BLaER1 treated with 17β-estradiol and CSF1 and Interleukin-3, amounts not matched to agents 10 nM and 100 nM (cell line): Measurements from ENCODE around the gene ALKBH4.

Experiments used
- H3K27ac ChIP-seq, 11 experiments: shearing (Covaris generic); formaldehyde crosslinking; 2 replicates each; pipeline ENCODE4 v1.8.1; 2022
- H3K27me3 ChIP-seq, 11 experiments: shearing (Covaris generic); formaldehyde crosslinking; 2 replicates each; pipeline ENCODE4 v1.8.1; 2022
- H3K36me3 ChIP-seq, 11 experiments: shearing (Covaris generic); formaldehyde crosslinking; 2 replicates each; pipeline ENCODE4 v1.8.1; 2022
- H3K4me1 ChIP-seq, 10 experiments: shearing (Covaris generic); formaldehyde crosslinking; 2 replicates each; pipeline ENCODE4 v1.8.1; 2022
- H3K4me2 ChIP-seq, 11 experiments: shearing (Covaris generic); formaldehyde crosslinking; 2 replicates each; pipeline ENCODE4 v1.8.1; 2022
- H3K4me3 ChIP-seq, 10 experiments: shearing (Covaris generic); formaldehyde crosslinking; 2 replicates each; pipeline ENCODE4 v1.8.1; 2022
- H3K9ac ChIP-seq, 11 experiments: shearing (Covaris generic); formaldehyde crosslinking; 2 replicates each; pipeline ENCODE4 v1.8.1; 2022
- H3K9me3 ChIP-seq, 11 experiments: shearing (Covaris generic); formaldehyde crosslinking; replicated peaks in 1 of 11; 2 replicates each; pipeline ENCODE4 v1.8.1; 2022
- H4K20me1 ChIP-seq, 11 experiments: shearing (Covaris generic); formaldehyde crosslinking; 2 replicates each; pipeline ENCODE4 v1.8.1; 2022
- Cebpa-rat ChIP-seq, 11 experiments: shearing (Covaris generic); IDR thresholded peaks; 2 replicates each; pipeline ENCODE4 v1.8.1; 2022

Gene ALKBH4

DNA sequence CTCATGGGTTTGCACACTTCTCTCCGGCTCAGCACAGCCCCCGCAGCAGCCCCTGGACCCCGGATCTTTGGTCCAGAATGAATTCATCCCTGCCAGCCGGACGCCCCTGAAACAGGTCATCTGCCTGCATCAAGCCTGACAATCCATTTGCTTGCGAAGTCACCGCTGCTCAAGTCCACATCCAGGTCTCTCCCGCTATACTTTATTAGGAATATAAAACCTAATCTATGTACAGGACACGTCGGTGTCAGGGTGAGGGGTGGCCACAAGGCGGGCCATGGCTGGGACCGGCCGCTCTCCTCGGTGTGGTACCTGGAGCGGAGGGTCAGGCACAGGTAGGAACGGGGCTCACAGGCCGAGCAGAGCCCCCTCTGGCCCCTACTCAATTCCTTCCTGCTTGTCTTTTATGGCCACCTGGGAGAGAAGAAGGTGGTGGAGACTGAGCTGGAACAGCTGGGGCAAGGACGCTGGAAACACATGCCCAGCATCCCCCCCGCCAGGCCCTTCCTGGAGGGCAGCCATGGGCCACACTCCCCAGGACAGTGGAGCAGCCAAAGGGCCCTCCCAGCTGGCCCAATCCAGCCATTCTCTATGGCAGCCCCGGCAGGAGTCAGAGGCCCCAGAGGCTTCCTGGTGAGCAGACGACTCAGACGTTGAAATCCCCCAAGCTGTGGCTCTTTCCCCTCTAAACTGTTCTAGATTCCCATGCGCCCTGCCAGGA lies 8.8 kb upstream of the ALKBH4 start:
- H3K9ac ChIP-seq, result peak overlapping the region in 5 of 11 experiments; percentile 0 to 52 (median 41); a peak in 5 of 22 replicates
- TF ChIP-seq Cebpa-rat (IDR thresholded peaks at IDR 0.05), result no peak
- H3K27ac ChIP-seq, result peak overlapping the region in 1 of 11 experiments; percentile 18; a peak in 2 of 22 replicates
- peaks cover 4 to 56% (median 29%) of the 10 kb centered on the region in 11 experiments; a peak in 18 of 22 replicates for H4K20me1 ChIP-seq
- H3K36me3 ChIP-seq, result peaks cover 19 to 55% (median 45%) of the 10 kb centered on the region in 11 experiments
- no peak overlapping the region for H3K4me3 ChIP-seq
- no peaks in the 10 kb centered on the region for H3K27me3 ChIP-seq
- H3K9me3 ChIP-seq, result no peaks in the 10 kb centered on the region
- peak overlapping the region in 3 of 11 experiments; percentile 12 to 40 (median 21); a peak in 5 of 22 replicates for H3K4me2 ChIP-seq
- H3K4me1 ChIP-seq, result peaks cover 0 to 29% (median 11%) of the 10 kb centered on the region in 10 experiments; a peak in 15 of 20 replicates

DNA sequence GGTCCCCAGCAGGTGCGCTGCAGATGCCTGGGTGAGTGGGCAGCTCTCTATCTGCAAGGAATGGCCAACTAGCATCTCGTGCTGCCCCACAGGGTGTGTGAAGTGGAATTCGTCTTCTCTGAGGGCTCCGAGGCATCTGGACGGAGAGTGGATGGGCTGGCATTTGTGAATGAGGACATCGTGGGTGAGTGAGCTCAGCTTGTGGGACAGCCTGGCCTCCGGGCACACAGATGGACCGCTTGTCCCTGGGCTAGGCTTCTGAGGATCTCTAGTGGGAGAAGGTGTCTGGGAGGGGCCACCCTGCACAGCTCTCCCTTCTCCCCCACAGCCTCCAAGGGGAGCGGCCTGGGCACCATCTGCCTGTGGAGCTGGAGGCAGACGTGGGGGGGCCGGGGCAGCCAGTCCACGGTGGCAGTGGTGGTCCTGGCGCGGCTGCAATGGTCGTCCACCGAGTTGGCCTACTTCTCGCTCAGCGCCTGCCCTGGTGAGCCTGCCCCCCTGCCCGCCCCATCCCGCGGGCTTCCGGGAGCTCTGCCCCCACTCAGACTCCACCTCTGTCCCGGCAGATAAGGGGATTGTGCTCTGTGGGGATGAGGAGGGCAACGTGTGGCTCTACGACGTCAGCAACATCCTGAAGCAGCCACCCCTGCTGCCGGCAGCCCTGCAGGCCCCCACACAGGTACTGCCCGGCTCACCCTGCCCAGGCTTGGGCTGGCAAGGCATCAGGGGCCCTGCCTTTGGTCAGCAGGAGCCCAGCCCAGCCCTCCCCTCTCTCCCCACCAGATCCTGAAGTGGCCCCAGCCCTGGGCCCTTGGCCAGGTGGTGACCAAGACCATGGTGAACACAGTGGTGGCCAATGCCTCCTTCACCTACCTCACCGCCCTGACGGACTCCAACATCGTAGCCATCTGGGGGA lies 7.7 kb upstream of the ALKBH4 start:
- no peak overlapping the region for H3K4me3 ChIP-seq
- no peak overlapping the region for H3K27ac ChIP-seq
- no peaks in the 10 kb centered on the region for H3K9me3 ChIP-seq
- peaks cover 19 to 65% (median 51%) of the 10 kb centered on the region in 11 experiments for H3K36me3 ChIP-seq
- H4K20me1 ChIP-seq, result peaks cover 4 to 66% (median 29%) of the 10 kb centered on the region in 11 experiments; a peak in 18 of 22 replicates
- no peak overlapping the region for H3K4me2 ChIP-seq
- H3K9ac ChIP-seq, result peak overlapping the region in 3 of 11 experiments; percentile 19 to 23 (median 20); a peak in 3 of 22 replicates
- no peaks in the 10 kb centered on the region for H3K27me3 ChIP-seq
- TF ChIP-seq Cebpa-rat (IDR thresholded peaks at IDR 0.05), result no peak
- peaks cover 0 to 39% (median 21%) of the 10 kb centered on the region in 10 experiments; a peak in 16 of 20 replicates for H3K4me1 ChIP-seq

DNA sequence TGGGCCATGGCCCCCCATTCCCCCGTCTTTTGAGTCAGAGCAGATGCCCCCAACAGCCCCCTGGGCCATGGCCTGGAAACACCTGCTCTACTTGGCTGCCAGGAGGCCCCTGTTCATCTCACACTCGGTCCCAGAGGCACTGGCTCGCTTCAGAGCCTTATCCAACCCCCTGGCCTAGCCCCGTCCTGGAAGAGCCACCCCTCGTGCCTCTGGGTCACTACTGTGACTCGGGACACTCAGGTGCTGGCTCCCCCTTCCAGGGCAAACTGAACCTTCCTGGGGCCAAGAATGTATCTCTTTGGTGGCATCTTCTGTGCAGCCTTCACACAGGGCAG lies 7.1 kb upstream of the ALKBH4 start:
- Histone ChIP-seq H4K20me1 (peaks cover 4 to 69% (median 29%) of the 10 kb centered on the region in 11 experiments; a peak in 18 of 22 replicates), H3K9me3 (no peaks in the 10 kb centered on the region), H3K36me3 (peaks cover 19 to 67% (median 52%) of the 10 kb centered on the region in 11 experiments), H3K4me2 (no peak overlapping the region), H3K9ac (peak overlapping the region in 3 of 11 experiments; percentile 19 to 23 (median 20); a peak in 3 of 22 replicates), H3K27me3 (no peaks in the 10 kb centered on the region), H3K4me1 (peaks cover 0 to 45% (median 25%) of the 10 kb centered on the region in 10 experiments; a peak in 16 of 20 replicates), H3K27ac (no peak overlapping the region), H3K4me3 (no peak overlapping the region)
- TF ChIP-seq Cebpa-rat (IDR thresholded peaks at IDR 0.05), result no peak

DNA sequence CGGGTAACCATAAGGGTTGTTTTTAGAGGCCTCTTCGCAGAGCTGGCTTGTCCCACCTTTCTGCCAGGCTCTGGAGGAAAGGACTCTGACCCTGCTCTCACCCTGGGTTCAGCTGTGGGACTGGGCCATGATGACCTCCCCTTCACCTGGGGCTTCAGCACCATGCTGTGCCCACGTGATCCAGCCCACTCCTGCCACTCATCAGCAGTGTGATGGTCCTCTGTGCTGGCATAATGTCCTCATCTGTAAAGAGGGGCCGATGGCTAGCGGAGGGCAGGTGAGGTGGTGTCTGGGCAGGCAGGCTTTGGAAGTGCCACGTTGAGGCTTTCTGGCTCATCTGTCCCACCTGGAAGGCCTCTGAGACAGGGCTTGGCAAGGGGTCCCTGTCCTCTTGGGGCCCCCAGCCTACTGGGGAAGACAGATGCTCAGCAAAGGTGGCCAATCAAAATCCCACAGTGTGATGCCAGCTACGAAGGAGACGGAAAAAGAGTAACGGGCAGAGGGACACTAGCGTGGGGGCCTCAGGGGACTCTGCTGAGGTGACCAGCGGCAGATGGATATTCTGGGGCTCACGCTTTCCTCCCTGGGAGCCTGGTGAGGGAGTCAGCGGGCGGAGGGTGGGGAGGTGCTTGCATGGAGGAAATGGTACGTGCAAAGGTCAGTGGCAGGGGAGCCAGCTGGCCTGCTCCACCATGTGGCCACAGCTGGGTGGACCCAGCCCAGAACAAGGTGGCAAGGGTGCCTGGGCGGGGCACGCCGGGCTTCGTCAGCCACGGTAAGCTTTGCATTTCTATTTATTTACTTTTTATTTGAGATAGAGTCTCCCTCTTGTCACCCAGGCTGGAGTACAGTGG lies 5.5 kb upstream of the ALKBH4 start:
- TF ChIP-seq Cebpa-rat (IDR thresholded peaks at IDR 0.05), result no peak

DNA sequence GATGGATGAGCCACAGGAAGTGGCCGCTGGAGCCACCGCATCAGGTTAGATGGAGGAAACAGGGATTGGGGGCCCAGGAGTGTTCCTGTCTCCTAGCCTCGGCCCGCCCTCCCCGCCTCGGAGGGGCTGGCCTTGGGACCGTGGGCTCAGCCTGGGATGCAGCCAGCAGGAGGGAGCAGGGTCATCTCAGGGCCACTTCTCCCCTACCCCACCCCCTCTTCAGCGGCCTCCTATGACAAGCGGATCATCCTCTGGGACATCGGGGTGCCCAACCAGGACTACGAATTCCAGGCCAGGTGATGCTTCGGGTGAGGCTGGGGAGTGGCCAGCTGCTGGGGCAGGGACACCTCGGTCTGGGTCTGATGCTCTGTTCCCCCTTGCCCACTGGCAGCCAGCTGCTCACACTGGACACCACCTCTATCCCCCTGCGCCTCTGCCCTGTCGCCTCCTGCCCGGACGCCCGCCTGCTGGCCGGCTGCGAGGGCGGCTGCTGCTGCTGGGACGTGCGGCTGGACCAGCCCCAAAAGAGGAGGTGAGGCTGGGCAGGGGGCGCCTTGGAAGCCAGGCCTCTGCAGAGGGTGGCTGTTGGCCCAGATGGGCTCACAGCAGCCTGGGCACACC lies 4.8 kb upstream of the ALKBH4 start:
- no peak for TF ChIP-seq Cebpa-rat (IDR thresholded peaks at IDR 0.05)
- peaks cover 4 to 87% (median 32%) of the 10 kb centered on the region in 11 experiments; a peak in 18 of 22 replicates for H4K20me1 ChIP-seq
- H3K4me1 ChIP-seq, result peaks cover 14 to 59% (median 39%) of the 10 kb centered on the region in 10 experiments
- peak overlapping the region in 4 of 11 experiments; percentile 7 to 77 (median 36); a peak in 2 of 22 replicates for H3K4me2 ChIP-seq
- H3K4me3 ChIP-seq, result no peak overlapping the region
- no peaks in the 10 kb centered on the region for H3K27me3 ChIP-seq
- no peaks in the 10 kb centered on the region for H3K9me3 ChIP-seq
- H3K36me3 ChIP-seq, result peaks cover 19 to 67% (median 52%) of the 10 kb centered on the region in 11 experiments
- 0 out of 22 replicates have a peak overlapping the region, but pooled peaks of 1 of the 11 experiments have one; percentile 22 for H3K27ac ChIP-seq
- peak overlapping the region in 5 of 11 experiments; percentile 26 to 63 (median 49); a peak in 5 of 22 replicates for H3K9ac ChIP-seq

More for the DNA sequence above, 5.5 kb upstream of the ALKBH4 start:
- Histone ChIP-seq H3K27me3 (no peaks in the 10 kb centered on the region), H3K9ac (peak overlapping the region in 2 of 11 experiments; percentile 6 to 58; a peak in 1 of 22 replicates), H3K4me1 (peaks cover 14 to 59% (median 39%) of the 10 kb centered on the region in 10 experiments), H3K27ac (0 out of 22 replicates have a peak overlapping the region, but pooled peaks of 1 of the 11 experiments have one; percentile 22), H3K36me3 (peaks cover 19 to 67% (median 52%) of the 10 kb centered on the region in 11 experiments), H4K20me1 (peaks cover 4 to 84% (median 32%) of the 10 kb centered on the region in 11 experiments; a peak in 18 of 22 replicates), H3K9me3 (no peaks in the 10 kb centered on the region), H3K4me3 (no peak overlapping the region), H3K4me2 (no peak overlapping the region)

DNA sequence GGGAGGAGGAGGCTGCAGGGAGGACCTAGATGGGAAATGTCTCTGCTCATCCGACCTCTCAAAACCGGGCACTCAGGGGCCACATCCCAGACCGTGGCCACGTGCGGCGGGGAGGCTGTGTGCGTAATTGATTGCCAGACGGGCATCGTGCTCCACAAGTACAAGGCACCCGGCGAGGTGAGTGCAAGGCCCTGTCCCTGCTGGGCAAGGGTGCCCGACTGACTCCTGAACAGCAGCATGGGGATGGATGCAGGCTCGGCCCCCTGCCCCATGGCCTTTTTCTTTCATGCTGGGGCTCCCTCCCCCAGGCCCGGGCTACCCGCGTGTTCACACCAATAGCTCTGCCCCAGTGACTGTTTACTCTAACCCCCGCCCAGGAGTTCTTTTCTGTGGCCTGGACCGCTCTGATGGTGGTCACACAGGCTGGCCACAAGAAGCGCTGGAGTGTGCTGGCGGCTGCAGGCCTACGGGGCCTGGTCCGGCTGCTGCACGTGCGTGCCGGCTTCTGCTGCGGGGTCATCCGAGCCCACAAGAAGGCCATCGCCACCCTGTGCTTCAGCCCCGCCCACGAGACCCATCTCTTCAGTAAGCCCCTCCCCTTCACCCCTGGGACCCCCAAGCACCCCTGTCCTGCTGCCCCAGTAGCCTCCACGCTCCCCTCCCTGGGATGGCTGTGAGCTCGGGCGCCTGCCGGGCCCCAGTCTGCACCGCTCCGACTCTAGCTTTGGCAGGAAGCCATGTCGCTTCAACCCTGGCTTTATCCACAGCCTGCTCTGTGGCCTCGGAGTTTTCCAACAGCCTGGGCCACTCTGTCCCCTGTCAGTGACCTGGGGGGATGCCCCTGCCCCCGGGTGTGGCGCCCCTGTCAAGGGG lies 4.1 kb upstream of the ALKBH4 start:
- peak overlapping the region in 9 of 11 experiments; percentile 7 to 77 (median 41); a peak in 15 of 22 replicates for H3K4me2 ChIP-seq
- peaks cover 19 to 65% (median 52%) of the 10 kb centered on the region in 11 experiments for H3K36me3 ChIP-seq
- no peak for TF ChIP-seq Cebpa-rat (IDR thresholded peaks at IDR 0.05)
- peak overlapping the region in 7 of 11 experiments; percentile 26 to 63 (median 44); a peak in 12 of 22 replicates for H3K9ac ChIP-seq
- H3K9me3 ChIP-seq, result no peaks in the 10 kb centered on the region
- peaks cover 4 to 82% (median 28%) of the 10 kb centered on the region in 11 experiments; a peak in 18 of 22 replicates for H4K20me1 ChIP-seq
- peaks cover 17 to 63% (median 44%) of the 10 kb centered on the region in 10 experiments for H3K4me1 ChIP-seq
- H3K4me3 ChIP-seq, result no peak overlapping the region
- H3K27me3 ChIP-seq, result no peaks in the 10 kb centered on the region
- H3K27ac ChIP-seq, result peak overlapping the region in 3 of 11 experiments; percentile 4 to 40 (median 25); a peak in 2 of 22 replicates
